Liver (tissue), 9 donors: ENCODE data around the gene ARHGEF28. TPM values are rescaled to one million over a fixed set of nuclear protein-coding genes. Genes with fewer than 3 reads are reported as not detected.
A peak's percentile ranks its signal among the peaks of the same experiment; 100 is the strongest.

Experiments
- DNase-seq: peaks from one replicate; pipeline ENCODE4 v3.0.0-alpha.2; 2017; ENCODE audit warnings: low spot score
- H3K27ac ChIP-seq, 2 donors: one replicate each; pipeline ENCODE4 v1.7.0; 2013; ENCODE audit warnings: inconsistent platforms in 2 of 2, low read length in 2 of 2, control low read depth in 1 of 2, low read depth in 1 of 2, mild to moderate bottlenecking in 1 of 2
- H3K27me3 ChIP-seq, 4 donors: one replicate each; pipeline versions ENCODE4 v1.6.1 to v1.7.0; 2013; ENCODE audit warnings: low read length in 3 of 4, inconsistent platforms in 1 of 4, mild to moderate bottlenecking in 1 of 4, moderate library complexity in 1 of 4; ENCODE audit not compliant: control insufficient read depth in 4 of 4, insufficient read depth in 4 of 4
- H3K36me3 ChIP-seq, 4 donors: one replicate each; pipeline versions ENCODE4 v1.6.1 to v1.7.0; 2013; ENCODE audit warnings: low read length in 3 of 4, mild to moderate bottlenecking in 3 of 4, low read depth in 1 of 4, moderate library complexity in 1 of 4; ENCODE audit not compliant: control insufficient read depth in 4 of 4, insufficient read depth in 3 of 4
- H3K4me1 ChIP-seq, 4 donors: one replicate each; pipeline versions ENCODE4 v1.6.1 to v1.7.0; 2013; ENCODE audit warnings: low read length in 3 of 4, mild to moderate bottlenecking in 3 of 4, moderate library complexity in 1 of 4; ENCODE audit not compliant: control insufficient read depth in 4 of 4, insufficient read depth in 4 of 4
- H3K4me3 ChIP-seq, 3 donors: one replicate each; pipeline versions ENCODE4 v1.6.1 to v1.7.0; 2013; ENCODE audit warnings: low read length in 3 of 3, control low read depth in 1 of 3, low read depth in 1 of 3, mild to moderate bottlenecking in 1 of 3
- H3K9ac ChIP-seq, 2 donors: one replicate each; pipeline ENCODE4 v1.7.0; 2013; ENCODE audit warnings: low read length in 2 of 2, mild to moderate bottlenecking in 2 of 2, moderate library complexity in 2 of 2, control low read depth in 1 of 2, low read depth in 1 of 2
- H3K9me3 ChIP-seq, 4 donors: one replicate each; pipeline versions ENCODE4 v1.6.1 to v1.7.0; 2013; ENCODE audit warnings: low read length in 3 of 4; ENCODE audit not compliant: control insufficient read depth in 4 of 4
- EGR1 ChIP-seq, 2 donors: IDR thresholded peaks; 2 replicates each; pipeline ENCODE4 v1.6.1; 2016 to 2018; ENCODE audit warnings: antibody characterized with exemption in 2 of 2, low read depth in 2 of 2
- FOXA1 ChIP-seq: IDR thresholded peaks from 2 replicates; pipeline ENCODE4 v1.6.1; 2016; ENCODE audit warnings: antibody characterized with exemption
- FOXA2 ChIP-seq: IDR thresholded peaks from 2 replicates; pipeline ENCODE4 v1.6.1; 2016; ENCODE audit warnings: antibody characterized with exemption
- HNF4G ChIP-seq: IDR thresholded peaks from 2 replicates; pipeline ENCODE4 v1.6.1; 2016; ENCODE audit warnings: antibody characterized with exemption
- JUND ChIP-seq, 2 donors: IDR thresholded peaks; 2 replicates each; pipeline ENCODE4 v1.6.1; 2016; ENCODE audit warnings: antibody characterized with exemption in 2 of 2
- NR2F2 ChIP-seq: IDR thresholded peaks from 2 replicates; pipeline ENCODE4 v1.6.1; 2016; ENCODE audit warnings: antibody characterized with exemption
- RAD21 ChIP-seq, 2 donors: IDR thresholded peaks; 2 replicates each; pipeline ENCODE4 v1.6.1; 2016; ENCODE audit warnings: antibody characterized with exemption in 2 of 2, mild to moderate bottlenecking in 2 of 2
- RXRA ChIP-seq, 2 donors: IDR thresholded peaks; 2 replicates each; pipeline ENCODE4 v1.6.1; 2017 to 2018; ENCODE audit warnings: antibody characterized with exemption in 2 of 2, mild to moderate bottlenecking in 1 of 2
- TAF1 ChIP-seq: conservative IDR thresholded peaks from 2 replicates; pipeline ENCODE4 v1.6.1; 2016; ENCODE audit warnings: antibody characterized with exemption, mild to moderate bottlenecking
- YY1 ChIP-seq: IDR thresholded peaks from 2 replicates; pipeline ENCODE4 v1.6.1; 2016; ENCODE audit warnings: antibody characterized with exemption, mild to moderate bottlenecking
- WGBS: extraction: QIAGEN DNeasy Blood & Tissue Kit; methylation state at CpG from one replicate; pipeline ENCODE4 v1.1.7; 2013; 5-methylcytosine and 5-hydroxymethylcytosine counted together
- polyA plus RNA-seq, 2 donors: library from polyadenylated mRNA; stranded (reverse) in 1 of 2; unstranded in 1 of 2; fragments of 200-250 nt in 1 of 2; fragments of >200 nt in 1 of 2; fragmentation: Nextera tagmentation in 1 of 2; extraction: Ambion mirVana in 1 of 2; gene quantifications; one replicate each; pipeline versions ENCODE4 v1.2.1 to v1.2.3, GENCODE V29; 2013 to 2015
- total RNA-seq, 2 donors: library from RNA; depleted of rRNA; stranded (reverse); fragments of >200 nt; gene quantifications; one replicate each; pipeline ENCODE4 v1.2.3, GENCODE V29; 2014
- TF ChIP-seq, protein P1 (sequence below): IDR thresholded peaks from 2 replicates; pipeline ENCODE4 v1.6.1; 2016; ENCODE audit warnings: antibody characterized with exemption
- TF ChIP-seq, protein P2 (sequence below): fragments of 150-350 bp; IDR thresholded peaks from 2 replicates; pipeline ENCODE4 v1.5.1; 2017; ENCODE audit warnings: improper control_type of control experiment, low read depth, low read length; ENCODE audit not compliant: missing input control
- TF ChIP-seq, protein P3 (sequence below): IDR thresholded peaks from 2 replicates; pipeline ENCODE4 v1.6.1; 2016; ENCODE audit warnings: antibody characterized with exemption
- TF ChIP-seq, protein P4 (sequence below): IDR thresholded peaks from 2 replicates; pipeline ENCODE4 v1.6.1; 2016; ENCODE audit warnings: antibody characterized with exemption, mild to moderate bottlenecking
- donor health status: healthy.
- donor health status: healthy.
- donor health status: healthy.
- donor health status: healthy.
- donor health status: healthy.

ARHGEF28 gene
- total and polyA plus RNA-seq, 4 donors = 1.6 to 13.9 (median 3.6) TPM

DNA sequence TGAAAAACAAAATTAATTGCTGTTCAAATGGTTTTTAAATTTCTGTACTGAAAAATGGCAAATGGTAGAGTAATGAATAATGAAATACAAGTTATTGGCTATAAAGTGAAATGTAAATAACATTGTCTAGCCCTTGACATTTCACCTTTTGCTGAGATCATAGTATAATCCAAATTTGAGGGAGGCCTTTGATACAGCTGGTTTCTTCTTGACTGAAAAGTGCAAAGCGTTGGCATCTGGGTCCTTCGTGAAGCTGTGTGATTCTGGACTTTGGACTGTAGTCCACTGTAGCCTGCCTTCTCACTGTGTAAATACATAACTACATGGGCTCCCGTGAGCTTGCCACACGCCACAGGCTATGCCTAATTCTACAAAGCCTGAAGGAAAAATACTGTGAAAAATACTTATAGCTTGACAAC, 52.3 kb downstream of the ARHGEF28 start (continued):
- TF ChIP-seq, protein P1, sequence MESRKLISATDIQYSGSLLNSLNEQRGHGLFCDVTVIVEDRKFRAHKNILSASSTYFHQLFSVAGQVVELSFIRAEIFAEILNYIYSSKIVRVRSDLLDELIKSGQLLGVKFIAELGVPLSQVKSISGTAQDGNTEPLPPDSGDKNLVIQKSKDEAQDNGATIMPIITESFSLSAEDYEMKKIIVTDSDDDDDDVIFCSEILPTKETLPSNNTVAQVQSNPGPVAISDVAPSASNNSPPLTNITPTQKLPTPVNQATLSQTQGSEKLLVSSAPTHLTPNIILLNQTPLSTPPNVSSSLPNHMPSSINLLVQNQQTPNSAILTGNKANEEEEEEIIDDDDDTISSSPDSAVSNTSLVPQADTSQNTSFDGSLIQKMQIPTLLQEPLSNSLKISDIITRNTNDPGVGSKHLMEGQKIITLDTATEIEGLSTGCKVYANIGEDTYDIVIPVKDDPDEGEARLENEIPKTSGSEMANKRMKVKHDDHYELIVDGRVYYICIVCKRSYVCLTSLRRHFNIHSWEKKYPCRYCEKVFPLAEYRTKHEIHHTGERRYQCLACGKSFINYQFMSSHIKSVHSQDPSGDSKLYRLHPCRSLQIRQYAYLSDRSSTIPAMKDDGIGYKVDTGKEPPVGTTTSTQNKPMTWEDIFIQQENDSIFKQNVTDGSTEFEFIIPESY = peak; percentile 53
- TF ChIP-seq, protein P2, sequence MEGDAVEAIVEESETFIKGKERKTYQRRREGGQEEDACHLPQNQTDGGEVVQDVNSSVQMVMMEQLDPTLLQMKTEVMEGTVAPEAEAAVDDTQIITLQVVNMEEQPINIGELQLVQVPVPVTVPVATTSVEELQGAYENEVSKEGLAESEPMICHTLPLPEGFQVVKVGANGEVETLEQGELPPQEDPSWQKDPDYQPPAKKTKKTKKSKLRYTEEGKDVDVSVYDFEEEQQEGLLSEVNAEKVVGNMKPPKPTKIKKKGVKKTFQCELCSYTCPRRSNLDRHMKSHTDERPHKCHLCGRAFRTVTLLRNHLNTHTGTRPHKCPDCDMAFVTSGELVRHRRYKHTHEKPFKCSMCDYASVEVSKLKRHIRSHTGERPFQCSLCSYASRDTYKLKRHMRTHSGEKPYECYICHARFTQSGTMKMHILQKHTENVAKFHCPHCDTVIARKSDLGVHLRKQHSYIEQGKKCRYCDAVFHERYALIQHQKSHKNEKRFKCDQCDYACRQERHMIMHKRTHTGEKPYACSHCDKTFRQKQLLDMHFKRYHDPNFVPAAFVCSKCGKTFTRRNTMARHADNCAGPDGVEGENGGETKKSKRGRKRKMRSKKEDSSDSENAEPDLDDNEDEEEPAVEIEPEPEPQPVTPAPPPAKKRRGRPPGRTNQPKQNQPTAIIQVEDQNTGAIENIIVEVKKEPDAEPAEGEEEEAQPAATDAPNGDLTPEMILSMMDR = no peak
- TF ChIP-seq YY1 (peak; percentile 74), RAD21 (IDR thresholded peaks at IDR 0.05) (peak; percentile 27 to 56), FOXA1 (peak; percentile 83)

DNA sequence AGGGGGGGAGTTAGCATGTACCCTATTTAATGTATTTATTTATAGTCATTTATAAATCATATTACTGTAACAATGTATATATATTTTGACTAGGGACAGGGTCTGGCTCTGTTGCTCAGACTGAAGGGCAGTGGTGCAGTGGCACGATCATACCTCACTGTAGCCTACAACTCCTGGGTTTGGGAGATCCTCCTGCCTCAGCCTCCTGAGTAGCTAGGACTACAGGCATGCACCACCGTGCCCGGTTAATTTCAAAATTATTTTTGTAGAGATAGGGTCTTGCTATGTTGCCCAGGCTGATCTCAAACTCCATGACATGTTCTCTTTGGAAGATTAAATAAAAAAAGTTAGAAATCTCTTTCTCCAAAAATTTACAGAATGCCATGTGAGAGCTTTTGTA, 52.8 kb downstream of the ARHGEF28 start:
- TF ChIP-seq FOXA1 (no peak), RAD21 (IDR thresholded peaks at IDR 0.05) (no peak), NR2F2 (no peak), TAF1 (no peak), JUND (IDR thresholded peaks at IDR 0.05) (no peak), HNF4G (no peak), RXRA (IDR thresholded peaks at IDR 0.05) (no peak), FOXA2 (no peak), EGR1 (IDR thresholded peaks at IDR 0.05; ENCODE audit: low read depth in 2 of 2) (no peak), YY1 (no peak)
- TF ChIP-seq, protein P3, sequence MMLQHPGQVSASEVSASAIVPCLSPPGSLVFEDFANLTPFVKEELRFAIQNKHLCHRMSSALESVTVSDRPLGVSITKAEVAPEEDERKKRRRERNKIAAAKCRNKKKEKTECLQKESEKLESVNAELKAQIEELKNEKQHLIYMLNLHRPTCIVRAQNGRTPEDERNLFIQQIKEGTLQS = no peak
- TF ChIP-seq, protein P1 = no peak
- TF ChIP-seq, protein P2 = no peak
- TF ChIP-seq, protein P4, sequence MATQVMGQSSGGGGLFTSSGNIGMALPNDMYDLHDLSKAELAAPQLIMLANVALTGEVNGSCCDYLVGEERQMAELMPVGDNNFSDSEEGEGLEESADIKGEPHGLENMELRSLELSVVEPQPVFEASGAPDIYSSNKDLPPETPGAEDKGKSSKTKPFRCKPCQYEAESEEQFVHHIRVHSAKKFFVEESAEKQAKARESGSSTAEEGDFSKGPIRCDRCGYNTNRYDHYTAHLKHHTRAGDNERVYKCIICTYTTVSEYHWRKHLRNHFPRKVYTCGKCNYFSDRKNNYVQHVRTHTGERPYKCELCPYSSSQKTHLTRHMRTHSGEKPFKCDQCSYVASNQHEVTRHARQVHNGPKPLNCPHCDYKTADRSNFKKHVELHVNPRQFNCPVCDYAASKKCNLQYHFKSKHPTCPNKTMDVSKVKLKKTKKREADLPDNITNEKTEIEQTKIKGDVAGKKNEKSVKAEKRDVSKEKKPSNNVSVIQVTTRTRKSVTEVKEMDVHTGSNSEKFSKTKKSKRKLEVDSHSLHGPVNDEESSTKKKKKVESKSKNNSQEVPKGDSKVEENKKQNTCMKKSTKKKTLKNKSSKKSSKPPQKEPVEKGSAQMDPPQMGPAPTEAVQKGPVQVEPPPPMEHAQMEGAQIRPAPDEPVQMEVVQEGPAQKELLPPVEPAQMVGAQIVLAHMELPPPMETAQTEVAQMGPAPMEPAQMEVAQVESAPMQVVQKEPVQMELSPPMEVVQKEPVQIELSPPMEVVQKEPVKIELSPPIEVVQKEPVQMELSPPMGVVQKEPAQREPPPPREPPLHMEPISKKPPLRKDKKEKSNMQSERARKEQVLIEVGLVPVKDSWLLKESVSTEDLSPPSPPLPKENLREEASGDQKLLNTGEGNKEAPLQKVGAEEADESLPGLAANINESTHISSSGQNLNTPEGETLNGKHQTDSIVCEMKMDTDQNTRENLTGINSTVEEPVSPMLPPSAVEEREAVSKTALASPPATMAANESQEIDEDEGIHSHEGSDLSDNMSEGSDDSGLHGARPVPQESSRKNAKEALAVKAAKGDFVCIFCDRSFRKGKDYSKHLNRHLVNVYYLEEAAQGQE = no peak
- Histone ChIP-seq H3K4me3 (no peak overlapping the region), H3K27me3 (no peaks in the 10 kb centered on the region), H3K27ac (peak overlapping the region in 1 of 2 donors; percentile 0), H3K9me3 (no peaks in the 10 kb centered on the region), H3K36me3 (no peaks in the 10 kb centered on the region), H3K4me1 (peaks cover 4 to 26% (median 21%) of the 10 kb centered on the region in 4 donors), H3K9ac (no peak overlapping the region)
- no peak for DNase-seq
- WGBS = 85% methylated on average over 3 of the region's 3 CpGs
